Fibroblast of lung (primary cell): ENCODE data around the gene OR7C1. TPM values are rescaled to one million over a fixed set of nuclear protein-coding genes. Genes with fewer than 3 reads are reported as not detected.
"Not testable (repeated sequence)": the region's sequence is repeated elsewhere in the genome, so short reads cannot be mapped to it uniquely, and the experiment has no call there.

Experiments used
- DNase-seq, 2 donors: peaks; one replicate each; pipeline versions ENCODE4 v3.0.0 to v3.0.0-alpha.2; 2010; ENCODE audit warnings: low read depth in 2 of 2
- H2AFZ ChIP-seq: 2 replicates; pipeline ENCODE4 v1.5.1; 2012; ENCODE audit warnings: low read length, control low read depth, inconsistent platforms
- H3K27ac ChIP-seq: 2 replicates; pipeline ENCODE4 v1.5.1; 2011; ENCODE audit warnings: low read length, control low read depth; ENCODE audit not compliant: insufficient read depth
- H3K27me3 ChIP-seq: 2 replicates; pipeline ENCODE4 v1.5.1; 2011; ENCODE audit warnings: mild to moderate bottlenecking, low read length; ENCODE audit not compliant: control insufficient read depth, insufficient read depth
- H3K36me3 ChIP-seq: 2 replicates; pipeline ENCODE4 v1.5.1; 2011; ENCODE audit warnings: low read length; ENCODE audit not compliant: control insufficient read depth, insufficient read depth
- H3K4me1 ChIP-seq: 2 replicates; pipeline ENCODE4 v1.5.1; 2011; ENCODE audit warnings: low read length; ENCODE audit not compliant: control insufficient read depth, insufficient read depth; ENCODE audit errors: extremely low read depth
- H3K4me2 ChIP-seq: 2 replicates; pipeline ENCODE4 v1.5.1; 2011; ENCODE audit warnings: low read length, control low read depth; ENCODE audit not compliant: insufficient read depth; ENCODE audit errors: extremely low read depth
- H3K4me3 ChIP-seq, 4 experiments: fragments of 200-600 bp in 1 of 4; sonication (generic) in 1 of 4; replicated peaks in 1 of 4; 2 replicates each; pipeline ENCODE4 v1.5.1; 2011 to 2016; ENCODE audit warnings: low read length in 4 of 4, low read depth in 3 of 4, mild to moderate bottlenecking in 3 of 4, control low read depth in 2 of 4, inconsistent platforms in 1 of 4, mixed read lengths in 1 of 4; ENCODE audit not compliant: insufficient read depth in 1 of 4; ENCODE audit errors: control extremely low read depth in 1 of 4
- H3K79me2 ChIP-seq: 2 replicates; pipeline ENCODE4 v1.5.1; 2012; ENCODE audit warnings: mild to moderate bottlenecking, low read length, inconsistent platforms; ENCODE audit not compliant: control insufficient read depth, insufficient read depth
- H3K9ac ChIP-seq: 2 replicates; pipeline ENCODE4 v1.5.1; 2011; ENCODE audit warnings: mild to moderate bottlenecking, low read length, control low read depth; ENCODE audit not compliant: insufficient read depth
- H3K9me3 ChIP-seq: 2 replicates; pipeline ENCODE4 v1.5.1; 2012; ENCODE audit warnings: low read depth, low read length; ENCODE audit not compliant: control insufficient read depth, insufficient read depth
- H4K20me1 ChIP-seq: 2 replicates; pipeline ENCODE4 v1.5.1; 2011; ENCODE audit warnings: low read length; ENCODE audit not compliant: control insufficient read depth, insufficient read depth; ENCODE audit errors: extremely low read depth
- CTCF ChIP-seq, 2 donors: IDR thresholded peaks in 1 of 2; conservative IDR thresholded peaks in 1 of 2; 1 replicate in 1 of 2; 2 replicates in 1 of 2; pipeline ENCODE4 v1.5.1; 2011 to 2012; ENCODE audit warnings: low read length in 2 of 2, control low read depth in 1 of 2, inconsistent platforms in 1 of 2, low read depth in 1 of 2, mild to moderate bottlenecking in 1 of 2
- EZH2 ChIP-seq: IDR thresholded peaks from 2 replicates; pipeline ENCODE4 v1.5.1; 2012; ENCODE audit warnings: low read length, control low read depth, mild to moderate bottlenecking; ENCODE audit errors: missing control alignments
- polyA plus RNA-seq, 2 donors: library from polyadenylated mRNA; depleted of rRNA in 1 of 2; stranded (reverse) in 1 of 2; unstranded in 1 of 2; fragments of >200 nt; gene quantifications; 2 replicates each; pipeline ENCODE4 v1.2.1, GENCODE V29; 2011 to 2012; ENCODE audit warnings: missing spikeins in 1 of 2
- total RNA-seq: library from RNA; depleted of rRNA; stranded (reverse); fragments of >200 nt; gene quantifications from 2 replicates; pipeline ENCODE4 v1.2.1, GENCODE V29; 2014

The OR7C1 gene
- total and polyA plus RNA-seq, 2 donors (not counting 1 experiment from before 2014, with no cell fraction given): not detected

GRCh38 chr19:14769201-14769600 is 65.8 kb downstream of the OR7C1 start:
- Histone ChIP-seq H3K9me3 (no peaks in the 10 kb centered on the region), H3K9ac (no peak overlapping the region), H3K4me3 (no peak overlapping the region), H4K20me1 (no peaks in the 10 kb centered on the region), H3K4me1 (no peaks in the 10 kb centered on the region), H3K27ac (no peak overlapping the region), H3K4me2 (no peak overlapping the region), H2AFZ (no peak overlapping the region), H3K36me3 (no peaks in the 10 kb centered on the region), H3K79me2 (no peaks in the 10 kb centered on the region), H3K27me3 (no peaks in the 10 kb centered on the region)
- TF ChIP-seq EZH2: no peak
- no peak for TF ChIP-seq CTCF (conservative IDR thresholded peaks at IDR 0.05 in 1 of 2, IDR thresholded peaks at IDR 0.05 in 1 of 2; ENCODE audit: low read depth in 1 of 2, low read length in 2 of 2)
- DNase-seq: no peak

GRCh38 chr19:14768001-14768400 is 67.0 kb downstream of the OR7C1 start:
- Histone ChIP-seq H3K9ac (no peak overlapping the region), H4K20me1 (no peaks in the 10 kb centered on the region), H3K36me3 (no peaks in the 10 kb centered on the region), H3K27me3 (no peaks in the 10 kb centered on the region), H3K27ac (no peak overlapping the region), H3K9me3 (no peaks in the 10 kb centered on the region), H3K4me3 (no peak overlapping the region), H3K4me1 (no peaks in the 10 kb centered on the region), H3K79me2 (no peaks in the 10 kb centered on the region), H3K4me2 (no peak overlapping the region), H2AFZ (no peak overlapping the region)
- DNase-seq: no peak
- TF ChIP-seq CTCF (conservative IDR thresholded peaks at IDR 0.05 in 1 of 2, IDR thresholded peaks at IDR 0.05 in 1 of 2; ENCODE audit: low read depth in 1 of 2, low read length in 2 of 2): no peak
- TF ChIP-seq EZH2: no peak

GRCh38 chr19:14767466-14767971 is 67.5 kb downstream of the OR7C1 start:
- no peak overlapping the region for H3K9ac ChIP-seq
- H3K4me1 ChIP-seq: no peaks in the 10 kb centered on the region
- H3K36me3 ChIP-seq: no peaks in the 10 kb centered on the region
- no peak for DNase-seq
- H3K4me2 ChIP-seq: no peak overlapping the region
- no peaks in the 10 kb centered on the region for H4K20me1 ChIP-seq
- no peak overlapping the region for H3K4me3 ChIP-seq
- no peak overlapping the region for H2AFZ ChIP-seq
- TF ChIP-seq CTCF (conservative IDR thresholded peaks at IDR 0.05 in 1 of 2, IDR thresholded peaks at IDR 0.05 in 1 of 2; ENCODE audit: low read depth in 1 of 2, low read length in 2 of 2): no peak
- no peak for TF ChIP-seq EZH2
- no peaks in the 10 kb centered on the region for H3K27me3 ChIP-seq
- H3K79me2 ChIP-seq: no peaks in the 10 kb centered on the region
- H3K27ac ChIP-seq: no peak overlapping the region
- H3K9me3 ChIP-seq: no peaks in the 10 kb centered on the region

GRCh38 chr19:14765841-14766240 is 69.1 kb downstream of the OR7C1 start:
- not testable (repeated sequence) for H2AFZ ChIP-seq, H3K27ac ChIP-seq, H3K79me2 ChIP-seq, H3K9me3 ChIP-seq, H3K36me3 ChIP-seq, H3K4me1 ChIP-seq, DNase-seq, H3K9ac ChIP-seq, H4K20me1 ChIP-seq, H3K27me3 ChIP-seq, H3K4me2 ChIP-seq, H3K4me3 ChIP-seq

- not testable (repeated sequence) for H2AFZ ChIP-seq, H4K20me1 ChIP-seq, H3K36me3 ChIP-seq, H3K27ac ChIP-seq, H3K4me1 ChIP-seq, DNase-seq, H3K4me2 ChIP-seq, H3K9ac ChIP-seq, H3K27me3 ChIP-seq, H3K9me3 ChIP-seq, H3K4me3 ChIP-seq, H3K79me2 ChIP-seq
These were observed 69.6 kb downstream of the OR7C1 start for GRCh38 chr19:14765403-14765802.
